Fibroblast of the aortic adventitia (primary cell): ENCODE measurements around the gene DUSP1. TPM values are rescaled to one million over a fixed set of nuclear protein-coding genes. Genes with fewer than 3 reads are reported as not detected.

Source experiments
- DNase-seq: peaks from one replicate; pipeline ENCODE4 v3.0.0-alpha.2; 2010; ENCODE audit warnings: low read depth
- H3K4me3 ChIP-seq: 2 replicates; pipeline ENCODE4 v1.5.1; 2011; ENCODE audit warnings: low read depth, mild to moderate bottlenecking, control low read depth, low read length, moderate library complexity
- total RNA-seq: library from RNA; depleted of rRNA; stranded (reverse); fragments of >200 nt; gene quantifications from 2 replicates; pipeline ENCODE4 v1.2.3, GENCODE V29; 2012; ENCODE audit warnings: low replicate concordance
- TF ChIP-seq, protein P1 (sequence below): IDR thresholded peaks from 2 replicates; pipeline ENCODE4 v1.5.1; 2011; ENCODE audit warnings: mild to moderate bottlenecking, low read length, control low read depth, inconsistent platforms; ENCODE audit not compliant: insufficient read depth

The DUSP1 gene
- total RNA-seq, 1 donor, result 44.1 TPM

DNA sequence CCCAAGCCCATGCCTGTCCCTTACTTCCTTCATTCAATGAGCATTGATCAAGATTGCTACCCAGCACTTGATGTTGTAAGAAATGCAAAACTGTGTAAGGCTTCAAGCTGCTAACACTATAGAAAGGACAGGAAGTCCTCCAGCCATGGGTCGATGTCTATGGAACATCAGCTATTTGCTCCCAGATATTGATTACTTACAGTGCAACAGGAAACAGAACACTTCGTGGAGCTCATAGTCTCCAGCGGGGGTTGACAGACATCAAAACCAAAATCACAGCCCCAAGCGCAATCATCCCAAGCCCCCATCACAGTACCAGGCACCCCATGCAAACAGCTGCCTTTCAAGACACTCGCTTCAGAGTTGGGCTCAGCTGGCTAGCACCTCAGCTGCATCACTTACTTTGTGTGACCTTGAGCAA lies 26.8 kb upstream of the DUSP1 start:
- no peak overlapping the region for H3K4me3 ChIP-seq
- DNase-seq, result no peak
- TF ChIP-seq, protein P1, sequence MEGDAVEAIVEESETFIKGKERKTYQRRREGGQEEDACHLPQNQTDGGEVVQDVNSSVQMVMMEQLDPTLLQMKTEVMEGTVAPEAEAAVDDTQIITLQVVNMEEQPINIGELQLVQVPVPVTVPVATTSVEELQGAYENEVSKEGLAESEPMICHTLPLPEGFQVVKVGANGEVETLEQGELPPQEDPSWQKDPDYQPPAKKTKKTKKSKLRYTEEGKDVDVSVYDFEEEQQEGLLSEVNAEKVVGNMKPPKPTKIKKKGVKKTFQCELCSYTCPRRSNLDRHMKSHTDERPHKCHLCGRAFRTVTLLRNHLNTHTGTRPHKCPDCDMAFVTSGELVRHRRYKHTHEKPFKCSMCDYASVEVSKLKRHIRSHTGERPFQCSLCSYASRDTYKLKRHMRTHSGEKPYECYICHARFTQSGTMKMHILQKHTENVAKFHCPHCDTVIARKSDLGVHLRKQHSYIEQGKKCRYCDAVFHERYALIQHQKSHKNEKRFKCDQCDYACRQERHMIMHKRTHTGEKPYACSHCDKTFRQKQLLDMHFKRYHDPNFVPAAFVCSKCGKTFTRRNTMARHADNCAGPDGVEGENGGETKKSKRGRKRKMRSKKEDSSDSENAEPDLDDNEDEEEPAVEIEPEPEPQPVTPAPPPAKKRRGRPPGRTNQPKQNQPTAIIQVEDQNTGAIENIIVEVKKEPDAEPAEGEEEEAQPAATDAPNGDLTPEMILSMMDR, result no peak

DNA sequence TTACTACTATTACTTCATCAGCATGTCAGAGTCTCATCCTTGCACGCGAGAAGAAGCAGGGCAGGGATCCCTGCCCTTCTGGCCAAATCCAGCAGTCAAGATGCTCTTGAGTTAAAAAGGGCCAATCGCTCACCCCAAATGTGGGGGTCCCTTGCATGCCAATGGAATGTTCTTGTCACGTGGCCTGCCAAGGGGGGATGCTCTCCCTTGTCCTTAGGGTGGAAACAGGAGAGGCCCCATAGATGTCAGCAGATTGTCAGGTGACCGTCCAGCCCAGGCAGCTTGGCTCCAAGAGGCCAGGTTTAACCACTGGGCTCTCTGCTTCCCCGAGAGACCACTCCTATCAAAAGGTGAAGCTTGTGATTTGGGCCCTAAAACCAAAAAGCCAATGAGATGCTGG lies 25.3 kb upstream of the DUSP1 start:
- no peak for DNase-seq
- TF ChIP-seq, protein P1, result no peak
- no peak overlapping the region for H3K4me3 ChIP-seq

DNA sequence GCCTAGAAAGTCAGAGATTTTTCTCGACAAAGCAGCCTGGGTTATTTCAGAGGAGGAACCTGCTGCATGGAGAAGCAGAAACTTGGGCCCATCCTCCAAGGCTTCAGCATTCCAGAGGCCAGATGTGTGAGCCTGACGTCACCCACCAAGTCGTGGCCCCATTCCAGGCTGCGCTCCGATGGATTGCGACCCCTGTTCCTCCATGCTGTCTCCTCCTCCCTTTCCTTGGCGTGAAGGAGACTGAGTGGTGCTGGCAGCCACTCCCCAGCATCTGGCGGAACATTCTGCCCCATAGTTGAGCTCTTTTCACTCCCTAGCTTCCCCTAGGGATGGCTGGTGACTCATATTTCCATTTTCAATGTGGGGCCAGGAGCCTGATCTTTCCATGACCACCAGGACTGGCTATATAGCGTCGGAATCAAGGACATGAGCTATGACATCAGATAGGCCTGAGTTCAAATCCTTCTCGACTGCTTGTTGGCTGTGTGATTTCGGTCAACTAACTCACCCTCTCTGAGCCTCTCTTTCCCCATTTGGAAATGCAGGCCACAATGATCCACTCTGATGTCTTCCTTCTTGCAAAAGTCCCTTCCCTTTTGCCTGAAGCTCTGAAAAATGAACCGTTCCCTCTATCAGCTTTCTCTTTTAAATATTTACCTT lies 24.5 kb upstream of the DUSP1 start:
- H3K4me3 ChIP-seq, result no peak overlapping the region
- TF ChIP-seq, protein P1, result peak; percentile 34

DNA sequence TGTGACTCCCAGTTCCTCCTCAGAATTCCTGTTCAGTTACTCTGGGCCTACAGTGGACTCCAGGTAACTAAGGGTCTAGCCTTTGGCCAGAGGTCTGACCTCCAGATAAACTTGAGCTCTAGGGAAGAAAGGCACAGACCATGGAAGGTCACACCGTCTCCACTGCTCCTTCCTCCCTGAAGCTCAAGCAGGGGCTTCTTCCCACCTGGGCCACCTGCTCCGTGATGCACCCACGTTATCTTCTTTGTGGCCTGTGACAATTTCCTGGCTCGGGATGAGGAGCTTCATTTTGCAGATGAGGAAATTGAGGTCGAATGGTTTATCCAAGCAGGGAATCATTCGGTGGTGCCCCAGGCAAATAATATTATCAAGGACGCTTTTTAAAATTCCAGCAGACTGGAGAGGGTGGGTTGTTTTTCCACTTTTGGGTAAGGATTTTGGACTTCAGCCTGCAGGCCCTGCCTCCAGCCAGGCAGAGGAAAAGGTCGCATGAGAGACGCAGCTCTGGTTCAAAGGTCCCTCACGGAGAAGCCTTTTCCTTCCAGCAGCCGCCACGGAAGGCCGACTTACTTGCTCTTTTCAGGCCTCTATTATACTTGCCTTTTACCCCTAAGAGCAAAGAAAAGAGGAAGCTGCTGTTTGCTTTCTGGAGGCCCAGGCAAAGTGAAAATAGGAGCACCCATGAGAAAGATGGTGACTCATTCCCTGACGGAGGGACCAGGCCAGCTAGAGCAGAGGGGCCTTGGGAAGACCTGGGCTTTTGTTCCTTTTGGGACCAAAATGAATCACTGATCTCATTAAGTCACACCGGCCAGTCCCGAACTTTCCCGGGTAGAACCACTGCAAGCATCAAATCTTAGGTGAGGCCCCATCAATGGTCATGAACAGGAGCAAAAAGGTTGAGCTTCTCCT lies 22.8 kb upstream of the DUSP1 start:
- peak; percentile 59 for DNase-seq
- H3K4me3 ChIP-seq, result no peak overlapping the region
- TF ChIP-seq, protein P1, result no peak

More for the DNA sequence above, 24.5 kb upstream of the DUSP1 start:
- DNase-seq, result peak; percentile 100

DNA sequence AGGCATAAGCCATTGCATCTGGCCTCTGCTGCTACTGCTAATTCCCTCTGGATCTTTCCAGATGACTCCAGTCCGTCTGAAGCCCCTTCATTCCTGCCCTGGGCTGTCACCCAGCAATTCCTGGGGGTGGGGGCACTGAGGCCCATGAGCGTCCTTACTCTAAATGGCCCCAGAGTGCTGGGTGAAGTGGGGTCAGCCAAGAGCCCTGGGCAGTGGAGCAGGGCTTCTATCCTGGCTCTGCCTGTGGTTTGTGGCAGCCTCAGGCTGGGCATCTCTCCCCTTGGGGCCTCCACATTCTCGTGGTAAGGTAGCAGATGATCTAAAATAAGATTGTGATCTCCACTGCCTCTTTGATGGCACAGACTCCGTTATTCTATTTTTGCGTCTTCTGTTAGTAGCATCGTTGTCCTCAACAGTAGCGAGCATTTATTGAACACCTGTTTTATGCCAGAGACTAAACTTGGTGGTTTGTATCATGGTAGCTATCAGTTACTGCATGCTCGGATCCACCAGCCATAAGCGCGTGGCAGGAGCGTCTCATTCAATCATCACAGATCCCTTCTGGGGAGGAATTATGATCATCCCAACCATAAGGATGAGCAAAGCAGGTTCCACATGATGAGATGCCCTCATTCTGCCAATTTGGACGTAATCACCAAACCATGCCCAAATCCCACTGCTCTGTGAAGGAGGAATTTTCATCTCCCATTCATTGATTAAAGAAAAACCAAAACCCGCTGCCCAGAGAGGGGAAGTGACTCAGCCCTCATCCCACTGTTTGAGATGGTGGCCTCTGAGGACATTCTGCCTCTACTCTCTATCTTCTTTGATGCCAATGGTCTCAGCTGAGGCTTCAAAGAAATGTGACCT lies 21.9 kb upstream of the DUSP1 start:
- DNase-seq, result no peak
- H3K4me3 ChIP-seq, result no peak overlapping the region
- TF ChIP-seq, protein P1, result no peak

DNA sequence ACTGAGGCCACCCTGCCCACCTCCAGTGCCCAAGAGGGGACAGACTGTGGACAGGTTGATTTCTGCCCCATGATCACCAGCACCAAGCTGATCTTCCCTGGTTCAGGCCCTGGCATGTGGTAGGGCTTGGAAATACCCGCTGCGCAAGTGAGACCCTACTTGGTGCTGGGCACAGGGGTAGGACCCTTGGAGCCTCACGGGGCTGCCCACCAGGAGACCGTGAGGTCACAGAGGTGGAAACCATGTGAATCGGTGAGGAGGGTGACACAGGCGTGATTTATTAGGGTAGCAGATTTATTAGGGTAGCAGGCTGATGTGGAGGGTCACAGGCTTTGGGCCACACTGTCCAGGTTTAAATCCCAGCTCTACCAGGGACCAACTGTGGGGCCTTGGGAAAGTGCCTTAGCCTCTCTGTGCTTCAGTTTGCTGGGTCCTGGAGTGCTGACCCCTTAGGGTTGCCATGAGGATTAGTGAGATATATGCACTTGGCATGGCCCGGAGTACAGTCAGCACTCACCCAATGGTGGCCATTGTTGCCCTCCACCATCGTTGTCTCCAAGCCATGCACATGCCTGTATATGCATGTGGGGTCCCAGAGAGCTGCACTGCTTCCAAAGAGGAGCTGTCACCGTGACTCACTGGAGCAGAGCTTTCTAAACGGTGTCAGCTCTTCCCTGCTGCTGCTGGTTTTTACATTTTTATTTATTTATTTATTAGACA lies 20.9 kb upstream of the DUSP1 start:
- TF ChIP-seq, protein P1, result no peak
- no peak overlapping the region for H3K4me3 ChIP-seq
- DNase-seq, result no peak
